ENCODE data around the gene BSCL2. TPM values are rescaled to one million over a fixed set of nuclear protein-coding genes. Genes with fewer than 3 reads are reported as not detected.

Gene BSCL2
- total and polyA plus RNA-seq, 2 of the 13 experiments (the other 11 are each of a cell fraction or from before 2014, with no cell fraction given), result 19.5 to 21.1 TPM

- TF ChIP-seq SP1 (IDR thresholded peaks at IDR 0.05) (no peak), SP1 (CRISPR knock-in tag; IDR thresholded peaks at IDR 0.05) (no peak; the same call in 1 of the 2 replicates), KAT7 (CRISPR knock-in tag; IDR thresholded peaks at IDR 0.05; ENCODE audit: borderline replicate concordance) (peak; percentile 89; the same call in 1 of the 2 replicates), FLYWCH1 (CRISPR knock-in tag; IDR thresholded peaks at IDR 0.05) (no peak), RFX1 (IDR thresholded peaks at IDR 0.05) (no peak), ZNF207 (IDR thresholded peaks at IDR 0.05; ENCODE audit: borderline replicate concordance) (no peak), MXD1 (CRISPR knock-in tag; IDR thresholded peaks at IDR 0.05) (peak; percentile 81), ZNF343 (CRISPR knock-in tag; IDR thresholded peaks at IDR 0.05) (no peak), THYN1 (CRISPR knock-in tag; IDR thresholded peaks at IDR 0.05; ENCODE audit: borderline replicate concordance, low read depth) (no peak), ZNF30 (CRISPR knock-in tag; IDR thresholded peaks at IDR 0.05) (no peak), ZNF225 (CRISPR knock-in tag; IDR thresholded peaks at IDR 0.05) (no peak), ZNF367 (CRISPR knock-in tag; IDR thresholded peaks at IDR 0.05; ENCODE audit: borderline replicate concordance) (no peak), ZNF678 (CRISPR knock-in tag; IDR thresholded peaks at IDR 0.05) (peak; percentile 22; the same call in 1 of the 2 replicates), SMAD1 (CRISPR knock-in tag; IDR thresholded peaks at IDR 0.05; ENCODE audit: borderline replicate concordance, low read depth) (no peak), ASH2L (IDR thresholded peaks at IDR 0.05; ENCODE audit: insufficient read length, low read depth, low read length) (peak; percentile 91), ERF (CRISPR knock-in tag; IDR thresholded peaks at IDR 0.05) (peak; percentile 63; the same call in 1 of the 2 replicates), ZNF407 (CRISPR knock-in tag; IDR thresholded peaks at IDR 0.05; ENCODE audit: not compliant biosample characterization) (no peak), ELF1 (CRISPR knock-in tag; IDR thresholded peaks at IDR 0.05) (peak; percentile 95), NFE2L2 (IDR thresholded peaks at IDR 0.05; ENCODE audit: low read length) (no peak)
Observed at GRCh38 chr11:62678770-62679696, 28.2 kb downstream of the BSCL2 start, which contains the start of gene UBXN1 (continued).

Data from HepG2 (cell line).